ENCODE measurements around the gene GSE1. TPM values are rescaled to one million over a fixed set of nuclear protein-coding genes. Genes with fewer than 3 reads are reported as not detected.
"Not testable (repeated sequence)": the region's sequence is repeated elsewhere in the genome, so short reads cannot be mapped to it uniquely, and the experiment has no call there.

Gene GSE1
- total RNA-seq, 2 experiments from 2014 or later, result 15.3 to 16.0 TPM

DNA sequence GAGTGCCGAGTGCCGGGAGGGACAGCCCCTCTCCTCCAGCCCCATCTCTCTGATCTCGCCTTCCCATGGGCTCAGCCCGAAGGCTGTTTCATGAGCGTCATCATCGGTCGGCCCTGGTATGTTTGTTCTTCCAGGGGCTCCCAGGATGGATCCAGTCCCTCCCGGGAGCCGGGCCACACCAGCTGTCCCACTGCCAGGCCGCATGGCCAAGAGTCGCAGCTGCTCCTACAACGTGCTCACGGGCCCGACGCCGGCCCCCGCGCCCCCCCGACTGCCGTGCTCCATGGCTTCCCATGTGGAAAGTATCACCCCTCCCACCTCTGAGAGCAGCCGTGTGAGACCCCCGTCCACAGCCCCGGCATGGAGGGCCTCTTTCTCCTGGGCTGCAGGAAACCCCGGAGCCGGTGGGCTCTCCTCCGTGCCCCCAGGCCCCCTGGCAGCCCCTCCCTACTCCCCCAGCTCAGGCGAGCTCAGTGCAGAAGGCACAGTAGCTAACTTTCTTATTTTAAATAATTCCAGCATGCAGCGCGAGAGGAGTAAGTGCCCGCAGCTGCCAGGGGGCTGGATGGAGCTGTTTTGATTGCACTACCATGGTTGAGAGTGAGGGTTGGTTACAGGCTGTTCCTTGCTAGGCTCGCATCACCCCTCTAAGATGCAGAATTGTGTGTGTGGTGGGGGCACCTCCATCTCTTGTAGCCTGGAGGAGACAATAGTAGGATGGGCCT, 26.6 kb upstream of the GSE1 start:
- H3K27me3 Mint-ChIP-seq, result no peaks in the 10 kb centered on the region
- intact Hi-C loops (cut with micrococcal nuclease), result no loop called here
- DNase-seq, result no peak
- H3K27ac Mint-ChIP-seq, result no peak overlapping the region
- no peaks in the 10 kb centered on the region for H3K36me3 Mint-ChIP-seq
- peaks cover 3% of the 10 kb centered on the region for H3K4me1 Mint-ChIP-seq (ENCODE audit: low read depth)
- ChIA-PET POLR2A (no interaction called here), CTCF (no interaction called here)
- H3K4me3 Mint-ChIP-seq, result no peak overlapping the region
- no peaks in the 10 kb centered on the region for H3K9me3 Mint-ChIP-seq

DNA sequence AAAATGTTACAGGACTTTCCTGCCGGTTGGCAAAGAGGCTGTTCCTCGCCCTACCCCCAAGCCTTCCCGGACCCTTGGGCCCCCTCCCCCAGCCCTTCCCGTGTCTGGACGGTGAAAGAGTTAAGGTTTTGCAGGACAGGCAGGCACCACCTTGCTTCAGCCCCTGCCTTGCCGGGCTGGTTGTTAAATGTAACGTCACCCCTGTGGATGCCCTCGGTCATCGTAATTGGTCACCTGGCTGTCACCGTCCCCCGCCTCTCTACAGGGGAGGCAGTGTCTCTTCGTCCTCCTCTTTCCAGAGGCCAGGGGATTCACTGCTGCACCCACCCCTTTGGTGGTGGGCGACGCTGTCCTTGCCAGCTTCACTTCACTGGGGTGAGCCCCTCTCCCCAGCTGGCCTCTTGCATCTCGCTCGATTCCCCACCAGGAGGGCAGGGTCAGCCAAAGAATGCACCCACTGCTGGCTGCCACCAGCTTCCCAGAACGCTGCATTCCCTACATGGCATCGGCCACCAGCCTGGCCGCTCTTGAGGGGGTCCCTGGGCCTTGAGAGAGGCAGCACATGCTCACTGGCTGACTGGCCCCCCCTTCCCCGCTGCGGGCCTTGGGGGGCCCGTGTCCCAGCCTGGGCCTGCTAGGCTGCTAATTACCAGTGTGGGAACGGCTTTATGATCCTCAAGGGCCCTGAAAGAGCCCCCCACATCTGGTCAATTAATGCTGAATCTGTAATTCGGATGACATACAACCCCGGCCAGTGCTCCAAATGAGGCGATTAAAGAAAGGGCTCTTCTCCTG, 25.2 kb upstream of the GSE1 start:
- no peaks in the 10 kb centered on the region for H3K36me3 Mint-ChIP-seq
- CTCF ChIA-PET, result no interaction called here
- DNase-seq, result no peak
- intact Hi-C loops (cut with micrococcal nuclease), result no loop called here
- H3K4me1 Mint-ChIP-seq (ENCODE audit: low read depth), result peaks cover 6% of the 10 kb centered on the region
- no peak overlapping the region for H3K4me3 Mint-ChIP-seq
- no peak overlapping the region for H3K27ac Mint-ChIP-seq
- no peaks in the 10 kb centered on the region for H3K27me3 Mint-ChIP-seq
- H3K9me3 Mint-ChIP-seq, result no peaks in the 10 kb centered on the region
- POLR2A ChIA-PET, result no interaction called here

DNA sequence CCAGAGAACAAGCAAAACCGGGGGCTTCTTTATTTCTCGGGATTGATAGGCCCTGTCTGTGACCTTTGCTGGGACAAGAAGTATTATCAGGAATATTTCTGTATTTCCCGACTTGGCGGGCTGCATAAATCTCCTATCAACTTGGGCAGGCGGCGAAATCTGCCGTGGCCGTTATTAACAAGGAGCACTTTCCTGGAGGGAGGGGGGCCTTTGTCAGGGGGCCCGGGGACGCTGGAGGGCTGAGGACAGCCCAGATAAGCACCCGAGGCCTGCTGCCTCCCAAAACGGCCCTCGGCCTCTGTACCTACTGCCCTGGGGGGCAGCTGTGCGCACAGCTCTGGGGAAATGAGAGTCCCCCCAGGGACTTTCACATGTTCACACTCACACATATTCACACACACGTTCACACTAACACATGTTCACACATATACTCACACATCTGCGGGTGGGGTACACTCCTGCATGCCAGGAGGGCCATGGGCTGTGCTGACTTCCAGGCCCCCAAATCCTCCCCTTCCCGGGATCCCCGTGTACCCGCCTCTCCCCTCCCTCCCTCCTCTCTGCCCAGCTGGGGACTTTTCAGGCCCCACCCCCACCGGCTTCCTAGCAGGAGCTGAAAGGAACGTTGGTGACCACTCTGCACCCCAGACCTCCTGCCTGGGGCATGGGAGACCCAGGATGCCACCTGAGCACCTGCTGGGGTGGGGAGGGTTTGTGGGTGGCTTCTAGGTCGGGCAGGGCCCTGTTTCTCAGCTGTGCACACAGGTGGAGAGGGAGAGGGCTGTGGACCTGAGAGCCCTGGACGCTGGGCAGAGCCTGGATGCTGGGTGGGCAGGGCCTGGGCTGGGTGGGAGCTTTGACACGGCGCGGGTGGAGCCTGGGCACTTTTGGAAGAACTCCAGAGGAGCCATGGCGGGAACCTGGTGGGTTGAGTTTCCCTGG, 24.3 kb upstream of the GSE1 start:
- DNase-seq, result no peak
- intact Hi-C loops (cut with micrococcal nuclease), result no loop called here
- peaks cover 2% of the 10 kb centered on the region for H3K4me1 Mint-ChIP-seq (ENCODE audit: low read depth)
- H3K36me3 Mint-ChIP-seq, result no peaks in the 10 kb centered on the region
- ChIA-PET CTCF (interaction anchor here (0.6 kb wide), 1 partner anchor 501 kb away, joined by 3 read pairs; no protein-coding TSS in a partner anchor), POLR2A (no interaction called here)
- no peak overlapping the region for H3K4me3 Mint-ChIP-seq
- no peaks in the 10 kb centered on the region for H3K27me3 Mint-ChIP-seq
- H3K9me3 Mint-ChIP-seq, result no peaks in the 10 kb centered on the region
- H3K27ac Mint-ChIP-seq, result no peak overlapping the region

DNA sequence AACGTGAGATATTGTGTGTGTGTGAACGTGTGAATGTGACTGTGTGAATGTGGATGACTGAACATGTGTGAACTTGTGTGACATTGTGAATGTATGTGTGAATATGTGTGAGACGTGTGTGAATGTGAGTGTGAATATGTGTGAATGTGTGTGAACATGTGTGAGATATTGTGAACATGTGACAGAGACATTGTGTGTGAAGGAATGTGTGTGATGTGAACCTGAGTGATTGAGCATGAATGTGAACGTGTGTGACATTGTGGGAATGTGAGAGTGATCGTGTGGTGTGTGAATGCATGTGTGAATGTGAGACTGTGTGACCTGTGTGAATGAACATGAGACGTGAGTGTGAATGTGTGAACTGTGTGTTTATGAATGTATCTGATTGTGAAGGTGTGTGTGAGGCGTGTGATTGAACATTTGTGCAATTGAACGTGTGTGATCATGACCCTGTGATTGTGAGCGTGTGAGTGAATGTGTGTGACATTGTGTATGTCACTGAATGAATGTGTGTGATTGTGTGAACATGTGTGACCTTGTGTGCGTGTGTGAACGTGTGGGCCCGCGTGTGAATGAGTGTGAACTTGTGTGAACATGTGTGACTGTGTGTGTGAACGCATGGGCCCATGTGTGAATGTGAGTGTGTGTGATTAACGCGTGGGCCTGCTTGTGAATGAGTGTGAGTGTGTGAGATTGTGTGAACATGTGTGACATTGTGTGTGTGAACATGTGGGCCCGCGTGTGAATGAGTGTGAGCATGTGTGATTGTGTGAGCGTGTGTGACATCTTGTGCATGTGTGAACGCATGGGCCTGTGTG, 23.2 kb upstream of the GSE1 start:
- no peaks in the 10 kb centered on the region for H3K9me3 Mint-ChIP-seq

DNA sequence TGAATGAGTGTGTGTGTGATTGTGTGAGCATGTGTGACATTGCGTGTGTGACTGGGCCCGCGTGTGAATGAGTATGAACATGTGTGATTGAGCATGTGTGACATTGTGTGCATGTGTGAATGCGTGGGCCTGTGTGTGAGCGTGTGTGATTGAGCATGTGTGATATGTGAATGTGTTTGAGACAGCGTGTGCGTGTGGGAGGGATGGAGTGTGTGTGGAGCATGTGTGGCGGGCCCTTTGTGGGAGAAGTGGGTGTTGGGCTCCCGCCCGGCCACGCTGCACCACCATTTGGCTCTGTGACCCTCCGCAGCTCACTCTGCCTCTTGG, 22.7 kb upstream of the GSE1 start:
- DNase-seq, result no peak
- H3K4me3 Mint-ChIP-seq, result no peak overlapping the region
- no peaks in the 10 kb centered on the region for H3K36me3 Mint-ChIP-seq
- H3K27me3 Mint-ChIP-seq, result no peaks in the 10 kb centered on the region
- intact Hi-C loops (cut with micrococcal nuclease), result no loop called here
- peaks cover 2% of the 10 kb centered on the region for H3K4me1 Mint-ChIP-seq (ENCODE audit: low read depth)
- POLR2A ChIA-PET, result no interaction called here
- H3K9me3 Mint-ChIP-seq, result no peaks in the 10 kb centered on the region
- H3K27ac Mint-ChIP-seq, result no peak overlapping the region
- CTCF ChIA-PET, result no interaction called here

More for the DNA sequence above, 23.2 kb upstream of the GSE1 start:
- Mint-ChIP-seq H3K36me3 (no peaks in the 10 kb centered on the region), H3K27me3 (no peaks in the 10 kb centered on the region), H3K4me3 (no peak overlapping the region), H3K4me1 (ENCODE audit: low read depth) (peaks cover 2% of the 10 kb centered on the region), H3K27ac (no peak overlapping the region)
- DNase-seq, result no peak
- ChIA-PET CTCF (no interaction called here), POLR2A (no interaction called here)
- intact Hi-C loops (cut with micrococcal nuclease), result no loop called here

DNA sequence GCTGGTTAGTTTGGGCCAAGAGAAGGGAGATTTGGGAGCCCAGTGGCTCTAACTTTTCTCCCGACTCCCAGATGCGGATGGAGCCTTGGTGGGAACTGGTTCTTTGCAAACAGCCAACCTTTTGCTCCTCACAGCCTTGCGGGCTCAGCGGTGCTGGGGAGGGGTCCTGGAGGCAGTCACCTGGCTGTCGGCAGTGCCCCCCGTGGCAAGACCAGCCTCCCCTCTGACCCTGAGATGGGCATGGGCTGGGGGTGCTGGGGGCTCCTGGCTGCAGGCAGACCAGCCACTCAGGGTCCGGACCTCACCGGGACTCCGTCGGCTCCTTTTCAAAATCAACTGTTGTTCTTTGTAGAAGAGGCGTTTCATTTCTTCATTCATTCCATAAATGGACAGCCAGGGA, 21.7 kb upstream of the GSE1 start:
- ChIA-PET CTCF (no interaction called here), POLR2A (no interaction called here)
- Mint-ChIP-seq H3K27ac (no peak overlapping the region), H3K36me3 (peaks cover 1% of the 10 kb centered on the region), H3K9me3 (no peaks in the 10 kb centered on the region), H3K4me3 (no peak overlapping the region), H3K27me3 (no peaks in the 10 kb centered on the region), H3K4me1 (ENCODE audit: low read depth) (peaks cover 4% of the 10 kb centered on the region)
- intact Hi-C loops (cut with micrococcal nuclease), result no loop called here
- DNase-seq, result no peak

DNA sequence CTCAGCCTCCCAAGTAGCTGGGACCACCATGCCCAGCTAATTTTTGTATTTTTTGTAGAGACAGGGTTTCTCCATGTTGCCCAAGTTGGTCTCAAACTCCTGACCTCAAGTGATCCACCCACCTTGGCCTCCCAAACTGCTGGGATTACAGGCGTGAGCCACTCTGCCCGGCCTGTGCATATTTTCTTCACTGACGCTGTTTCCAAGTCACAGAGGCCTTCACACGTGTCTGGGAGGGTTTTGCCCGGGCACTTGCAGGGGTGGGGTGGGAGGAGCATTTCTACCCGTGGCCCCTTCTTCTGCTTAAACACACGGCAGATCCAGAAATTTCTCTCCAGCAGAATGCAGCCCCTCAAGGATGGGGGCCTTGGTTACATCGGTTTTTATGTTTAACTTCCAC, 20.8 kb upstream of the GSE1 start:
- H3K4me3 Mint-ChIP-seq; H3K27me3 Mint-ChIP-seq; H3K27ac Mint-ChIP-seq; H3K4me1 Mint-ChIP-seq (ENCODE audit: low read depth); POLR2A ChIA-PET; H3K9me3 Mint-ChIP-seq; CTCF ChIA-PET; H3K36me3 Mint-ChIP-seq; intact Hi-C loops (cut with micrococcal nuclease); DNase-seq: not testable (repeated sequence)

DNA sequence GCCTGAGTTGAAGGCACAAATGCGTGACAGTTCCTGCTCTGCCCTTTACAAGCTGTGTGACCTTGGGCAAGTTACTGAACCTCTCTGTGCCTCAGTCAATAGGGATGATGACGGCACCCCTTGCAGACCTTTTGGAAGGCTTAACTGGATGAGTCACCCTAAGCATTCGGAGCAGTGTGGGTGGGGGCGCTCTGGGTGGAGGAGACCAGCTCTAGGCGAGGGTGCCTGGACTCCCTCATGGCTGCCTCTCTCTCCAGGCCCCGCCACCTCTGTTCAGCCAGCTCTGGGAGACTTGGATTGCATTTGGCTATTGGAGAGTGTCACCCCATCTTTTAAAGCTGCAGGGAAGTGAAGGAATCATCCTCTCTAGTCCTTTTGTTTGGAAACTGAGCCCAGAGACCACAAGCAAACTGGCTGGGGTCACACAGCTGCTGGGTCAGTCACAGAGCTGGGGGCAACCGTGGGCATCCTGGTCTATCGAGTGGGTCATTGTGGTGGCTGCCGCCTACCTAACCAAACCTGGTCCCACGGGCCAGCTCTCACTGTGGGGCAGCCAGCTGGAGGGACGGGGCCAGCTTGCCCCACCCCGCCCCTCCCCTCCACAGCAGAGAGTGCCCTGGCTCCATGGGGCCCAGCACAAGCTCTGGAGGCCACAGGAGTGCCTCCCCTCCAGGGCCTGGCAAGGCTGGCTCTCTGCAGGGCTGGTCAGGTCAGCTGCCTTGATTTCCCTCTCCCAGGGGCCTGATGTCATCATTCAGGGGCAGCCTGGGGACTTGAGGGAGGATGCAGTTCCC, 20.2 kb upstream of the GSE1 start:
- CTCF ChIA-PET, result interaction anchor here (1.0 kb wide), 1 partner anchor 18 kb away, joined by 3 read pairs; no protein-coding TSS in a partner anchor
- H3K4me1 Mint-ChIP-seq (ENCODE audit: low read depth), result peaks cover 4% of the 10 kb centered on the region
- no peaks in the 10 kb centered on the region for H3K9me3 Mint-ChIP-seq
- intact Hi-C loops (cut with micrococcal nuclease), result no loop called here
- H3K27ac Mint-ChIP-seq, result no peak overlapping the region
- POLR2A ChIA-PET, result no interaction called here
- no peak overlapping the region for H3K4me3 Mint-ChIP-seq
- H3K36me3 Mint-ChIP-seq, result peaks cover 1% of the 10 kb centered on the region
- DNase-seq, result no peak
- H3K27me3 Mint-ChIP-seq, result no peaks in the 10 kb centered on the region

DNA sequence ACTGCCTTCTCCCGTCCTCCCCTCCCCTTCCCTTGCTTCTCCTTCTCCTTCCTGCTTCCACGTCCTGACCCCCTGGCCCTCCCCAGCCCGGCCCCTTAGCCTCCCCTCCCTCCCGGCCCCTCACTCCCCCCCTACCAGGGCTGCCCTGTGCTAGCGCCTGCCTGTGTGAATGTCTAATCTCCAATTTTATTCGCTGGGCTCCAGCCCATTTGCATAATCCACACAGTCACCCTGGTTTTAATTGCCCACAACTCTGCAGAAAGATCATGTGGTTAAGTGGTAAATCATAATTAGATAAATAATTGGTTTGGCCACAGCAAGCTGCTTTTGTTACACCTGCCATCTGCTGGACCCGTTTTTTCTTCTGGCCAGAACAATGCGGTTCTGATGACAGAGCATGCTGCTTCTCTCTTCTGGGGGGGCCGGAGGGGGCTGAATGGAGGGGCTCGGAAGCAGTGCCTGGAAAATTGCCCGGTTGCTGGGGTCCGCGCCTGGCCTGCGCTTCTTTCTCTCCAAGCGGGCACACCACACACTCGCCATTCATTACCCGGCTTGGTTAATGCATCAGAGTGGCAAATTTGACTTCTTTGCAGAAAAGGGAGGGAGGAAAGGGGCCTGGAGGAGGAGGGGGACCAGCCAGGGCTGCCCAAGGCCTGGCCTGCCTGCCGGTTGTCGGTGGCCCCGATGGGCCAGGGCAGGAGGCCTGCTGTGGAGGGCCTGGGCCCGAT, 19.5 kb upstream of the GSE1 start:
- intact Hi-C loops (cut with micrococcal nuclease), result no loop called here
- H3K4me3 Mint-ChIP-seq, result no peak overlapping the region
- peaks cover 4% of the 10 kb centered on the region for H3K4me1 Mint-ChIP-seq (ENCODE audit: low read depth)
- ChIA-PET CTCF (interaction anchor here (1.0 kb wide), 1 partner anchor 17 kb away, joined by 3 read pairs; no protein-coding TSS in a partner anchor), POLR2A (no interaction called here)
- H3K27me3 Mint-ChIP-seq, result no peaks in the 10 kb centered on the region
- peaks cover 1% of the 10 kb centered on the region for H3K36me3 Mint-ChIP-seq
- H3K27ac Mint-ChIP-seq, result no peak overlapping the region
- no peaks in the 10 kb centered on the region for H3K9me3 Mint-ChIP-seq
- no peak for DNase-seq

DNA sequence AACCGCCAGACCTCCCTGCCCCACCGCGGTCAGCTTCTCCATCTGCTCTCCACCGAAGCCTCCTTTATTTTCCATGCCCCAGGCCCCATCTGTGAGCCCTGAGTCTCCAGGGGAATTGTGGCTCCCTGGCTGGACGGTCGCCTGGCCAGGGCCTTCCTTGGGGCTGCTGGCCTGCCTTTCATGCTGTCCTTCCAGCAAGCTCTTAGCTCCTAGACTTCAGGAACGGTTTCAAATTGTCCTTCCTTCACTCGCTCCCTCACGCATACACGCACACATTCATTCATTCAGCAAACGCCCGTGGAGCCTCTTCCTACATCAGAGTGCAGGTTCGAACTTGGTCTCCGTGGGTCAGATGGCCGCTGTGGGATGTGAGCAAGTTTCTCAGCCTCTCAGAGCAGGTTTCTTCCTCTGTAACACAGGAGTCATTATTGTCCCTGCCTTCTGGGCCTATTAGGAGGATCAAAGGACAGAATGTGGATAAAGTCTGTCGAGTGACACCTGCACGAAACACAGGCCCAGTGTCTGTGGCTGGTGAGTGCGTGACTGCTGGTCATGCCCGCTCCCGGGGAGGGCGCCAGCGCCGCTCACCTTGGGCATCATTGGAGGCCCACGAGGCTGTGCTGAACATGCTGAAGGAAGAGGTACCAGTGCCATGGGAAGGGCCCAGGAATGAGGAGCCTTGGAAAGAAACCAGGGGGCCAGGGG, 18.7 kb upstream of the GSE1 start:
- intact Hi-C loops (cut with micrococcal nuclease), result no loop called here
- no peaks in the 10 kb centered on the region for H3K27me3 Mint-ChIP-seq
- no peak overlapping the region for H3K4me3 Mint-ChIP-seq
- H3K4me1 Mint-ChIP-seq (ENCODE audit: low read depth), result peaks cover 4% of the 10 kb centered on the region
- no peak for DNase-seq
- ChIA-PET CTCF (interaction anchor here (1.1 kb wide), 1 partner anchor 15 kb away, joined by 3 read pairs; no protein-coding TSS in a partner anchor), POLR2A (no interaction called here)
- no peak overlapping the region for H3K27ac Mint-ChIP-seq
- H3K9me3 Mint-ChIP-seq, result no peaks in the 10 kb centered on the region
- H3K36me3 Mint-ChIP-seq, result peaks cover 1% of the 10 kb centered on the region
